SH-SY5Y (cell line): Measurements from ENCODE around the gene POLR1A.

Experiments
- GATA2 ChIP-seq: IDR thresholded peaks from 2 replicates; pipeline ENCODE4 v1.6.1; 2011; ENCODE audit warnings: mild to moderate bottlenecking, low read depth, low read length
- GATA3 ChIP-seq: IDR thresholded peaks from 2 replicates; pipeline ENCODE4 v1.6.1; 2011; ENCODE audit warnings: low read depth, mild to moderate bottlenecking, low read length, moderate library complexity

DNA sequence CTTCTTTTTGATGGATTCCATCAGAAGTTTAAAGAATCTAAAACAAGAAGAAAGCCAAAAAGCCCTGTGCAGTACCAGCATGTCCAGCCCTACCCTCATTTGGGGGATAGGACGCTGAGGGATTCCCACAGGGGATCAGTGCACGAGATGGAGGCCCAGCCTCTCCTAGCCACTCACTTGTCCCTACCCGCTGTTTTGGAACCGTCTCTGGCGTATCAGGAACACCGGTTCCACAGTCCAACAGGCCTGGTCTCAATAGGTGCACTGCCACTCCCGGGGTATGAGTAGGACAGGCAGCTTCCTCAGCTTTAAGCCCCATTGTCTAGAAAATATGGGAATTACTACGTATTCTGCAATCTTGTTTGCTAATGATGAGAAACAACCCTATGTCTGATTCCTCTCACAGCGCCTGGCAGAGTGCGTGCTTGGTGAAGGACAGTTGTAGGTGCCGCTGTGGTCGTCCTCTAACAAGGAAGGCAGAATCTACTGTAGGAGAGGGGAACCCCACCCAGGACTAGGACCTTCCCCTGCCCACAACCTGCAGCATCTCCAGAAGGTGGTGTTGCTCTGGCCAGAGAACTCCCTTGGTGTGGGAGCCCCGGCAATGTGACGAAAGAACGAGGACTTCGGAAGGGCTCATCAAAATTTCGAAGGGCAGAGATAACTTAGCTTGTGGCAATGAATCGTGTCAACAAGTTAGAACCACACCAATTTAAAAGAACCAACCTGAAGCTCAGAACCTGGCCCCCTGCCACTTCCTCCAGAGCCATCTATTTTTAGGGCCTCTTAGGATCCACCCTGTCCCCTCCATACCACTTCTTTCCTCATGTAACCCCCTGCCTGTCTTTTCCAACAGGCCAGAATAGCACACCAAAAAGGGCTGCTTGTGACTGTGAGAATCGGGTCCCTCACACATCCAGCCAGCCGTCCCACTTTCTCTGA, 71.7 kb downstream of the POLR1A start:
- TF ChIP-seq GATA2 (no peak), GATA3 (no peak)
